HepG2 (cell line): ENCODE results near the gene PIP4K2C. TPM values are rescaled to one million over a fixed set of nuclear protein-coding genes. Genes with fewer than 3 reads are reported as not detected.

Experiments used
- ARID3A ChIP-seq: IDR thresholded peaks from 2 replicates; pipeline ENCODE4 v1.6.1; 2012; ENCODE audit warnings: low read depth, low read length, improper control_type of control experiment
- CBX1 ChIP-seq: IDR thresholded peaks from one replicate; pipeline ENCODE4 v1.6.1; 2016; ENCODE audit warnings: antibody characterized with exemption, low read depth
- GATAD1 ChIP-seq: IDR thresholded peaks from 2 replicates; pipeline ENCODE4 v1.6.1; 2016; ENCODE audit warnings: missing genetic modification reagents, missing compliant biosample characterization
- SALL2 ChIP-seq: sonication (generic); formaldehyde crosslinking; IDR thresholded peaks from 2 replicates; pipeline ENCODE4 v1.8.1; 2023; ENCODE audit warnings: mild to moderate bottlenecking, missing genetic modification reagents, inconsistent platforms
- ZBTB37 ChIP-seq: sonication (generic); formaldehyde crosslinking; IDR thresholded peaks from 2 replicates; pipeline ENCODE4 v1.4.0; 2020; ENCODE audit warnings: mild to moderate bottlenecking, missing genetic modification reagents
- ZIK1 ChIP-seq: sonication (generic); formaldehyde crosslinking; IDR thresholded peaks from 2 replicates; pipeline ENCODE4 v1.5.0; 2020; ENCODE audit warnings: mild to moderate bottlenecking, low read depth, missing genetic modification reagents, borderline replicate concordance
- polyA plus RNA-seq, 8 experiments: library from polyadenylated mRNA; depleted of rRNA in 3 of 8; stranded (reverse) in 7 of 8; unstranded in 1 of 8; fragments of >200 nt; fragmentation: Illumina TruSeq in 4 of 8; extraction: Trizol in 4 of 8; gene quantifications; 2 replicates each; pipeline versions ENCODE4 v1.2.1 to v1.2.3, GENCODE V29; 2011 to 2016; ENCODE audit warnings: low read depth in 4 of 8, missing spikeins in 1 of 8, mixed read lengths in 1 of 8; ENCODE audit not compliant: insufficient read depth in 1 of 8
- total RNA-seq, 5 experiments: library from RNA; depleted of rRNA; stranded (reverse); fragments of >200 nt; fragmentation: Illumina TruSeq; extraction: Trizol; gene quantifications; 2 replicates each; pipeline ENCODE4 v1.2.3, GENCODE V29; 2016; ENCODE audit warnings: low read depth in 1 of 5
- TF ChIP-seq, protein P1 (sequence below), 2 experiments: fragments of 450-650 bp in 1 of 2; sonication (generic) in 1 of 2; formaldehyde crosslinking in 1 of 2; IDR thresholded peaks; 2 replicates each; pipeline versions ENCODE4 v1.6.1 to v1.8.0; 2016 to 2022; ENCODE audit warnings: antibody characterized with exemption in 1 of 2, mild to moderate bottlenecking in 1 of 2, missing genetic modification reagents in 1 of 2
- TF ChIP-seq, protein P2 (sequence below), 2 experiments: sonication (generic) in 1 of 2; formaldehyde crosslinking in 1 of 2; IDR thresholded peaks; 2 replicates each; pipeline versions ENCODE4 v1.5.1 to v1.6.1; 2011 to 2020; ENCODE audit warnings: borderline replicate concordance in 1 of 2, low read depth in 1 of 2, low read length in 1 of 2, mild to moderate bottlenecking in 1 of 2, missing genetic modification reagents in 1 of 2, moderate library complexity in 1 of 2

Gene PIP4K2C
- total and polyA plus RNA-seq, 2 of the 13 experiments (the other 11 are each of a cell fraction or from before 2014, with no cell fraction given): 23.3 to 26.4 TPM

- TF ChIP-seq, protein P1, sequence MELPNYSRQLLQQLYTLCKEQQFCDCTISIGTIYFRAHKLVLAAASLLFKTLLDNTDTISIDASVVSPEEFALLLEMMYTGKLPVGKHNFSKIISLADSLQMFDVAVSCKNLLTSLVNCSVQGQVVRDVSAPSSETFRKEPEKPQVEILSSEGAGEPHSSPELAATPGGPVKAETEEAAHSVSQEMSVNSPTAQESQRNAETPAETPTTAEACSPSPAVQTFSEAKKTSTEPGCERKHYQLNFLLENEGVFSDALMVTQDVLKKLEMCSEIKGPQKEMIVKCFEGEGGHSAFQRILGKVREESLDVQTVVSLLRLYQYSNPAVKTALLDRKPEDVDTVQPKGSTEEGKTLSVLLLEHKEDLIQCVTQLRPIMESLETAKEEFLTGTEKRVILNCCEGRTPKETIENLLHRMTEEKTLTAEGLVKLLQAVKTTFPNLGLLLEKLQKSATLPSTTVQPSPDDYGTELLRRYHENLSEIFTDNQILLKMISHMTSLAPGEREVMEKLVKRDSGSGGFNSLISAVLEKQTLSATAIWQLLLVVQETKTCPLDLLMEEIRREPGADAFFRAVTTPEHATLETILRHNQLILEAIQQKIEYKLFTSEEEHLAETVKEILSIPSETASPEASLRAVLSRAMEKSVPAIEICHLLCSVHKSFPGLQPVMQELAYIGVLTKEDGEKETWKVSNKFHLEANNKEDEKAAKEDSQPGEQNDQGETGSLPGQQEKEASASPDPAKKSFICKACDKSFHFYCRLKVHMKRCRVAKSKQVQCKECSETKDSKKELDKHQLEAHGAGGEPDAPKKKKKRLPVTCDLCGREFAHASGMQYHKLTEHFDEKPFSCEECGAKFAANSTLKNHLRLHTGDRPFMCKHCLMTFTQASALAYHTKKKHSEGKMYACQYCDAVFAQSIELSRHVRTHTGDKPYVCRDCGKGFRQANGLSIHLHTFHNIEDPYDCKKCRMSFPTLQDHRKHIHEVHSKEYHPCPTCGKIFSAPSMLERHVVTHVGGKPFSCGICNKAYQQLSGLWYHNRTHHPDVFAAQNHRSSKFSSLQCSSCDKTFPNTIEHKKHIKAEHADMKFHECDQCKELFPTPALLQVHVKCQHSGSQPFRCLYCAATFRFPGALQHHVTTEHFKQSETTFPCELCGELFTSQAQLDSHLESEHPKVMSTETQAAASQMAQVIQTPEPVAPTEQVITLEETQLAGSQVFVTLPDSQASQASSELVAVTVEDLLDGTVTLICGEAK (IDR thresholded peaks at IDR 0.05): no peak
- TF ChIP-seq, protein P1 (CRISPR knock-in tag; IDR thresholded peaks at IDR 0.05): no peak
- TF ChIP-seq GATAD1 (CRISPR knock-in tag) (peak; percentile 33; the same call in 1 of the 2 replicates), ZBTB37 (no peak), CBX1 (peak; percentile 59), SALL2 (CRISPR knock-in tag) (peak; percentile 24; the same call in 1 of the 2 replicates), ZIK1 (CRISPR knock-in tag) (no peak), ARID3A (no peak)
- TF ChIP-seq, protein P2, sequence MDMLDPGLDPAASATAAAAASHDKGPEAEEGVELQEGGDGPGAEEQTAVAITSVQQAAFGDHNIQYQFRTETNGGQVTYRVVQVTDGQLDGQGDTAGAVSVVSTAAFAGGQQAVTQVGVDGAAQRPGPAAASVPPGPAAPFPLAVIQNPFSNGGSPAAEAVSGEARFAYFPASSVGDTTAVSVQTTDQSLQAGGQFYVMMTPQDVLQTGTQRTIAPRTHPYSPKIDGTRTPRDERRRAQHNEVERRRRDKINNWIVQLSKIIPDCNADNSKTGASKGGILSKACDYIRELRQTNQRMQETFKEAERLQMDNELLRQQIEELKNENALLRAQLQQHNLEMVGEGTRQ (IDR thresholded peaks at IDR 0.05; ENCODE audit: low read depth, low read length): no peak
- TF ChIP-seq, protein P2 (CRISPR knock-in tag; IDR thresholded peaks at IDR 0.05; ENCODE audit: borderline replicate concordance): no peak
Measured at GRCh38 chr12:57632958-57633840, 42.2 kb downstream of the PIP4K2C start, which contains the start of gene B4GALNT1 (continued).
